HG03039 (cell line): Measurements from ENCODE around the gene DNAJC19.

ENCODE experiments used
- ATAC-seq: cut with Tn5 transposase; IDR thresholded peaks from one replicate; pipeline ENCODE4 v1.9.1; 2021; ENCODE audit warnings: mild to moderate bottlenecking, moderate library complexity; ENCODE audit not compliant: unreplicated experiment

DNAJC19 gene

DNA sequence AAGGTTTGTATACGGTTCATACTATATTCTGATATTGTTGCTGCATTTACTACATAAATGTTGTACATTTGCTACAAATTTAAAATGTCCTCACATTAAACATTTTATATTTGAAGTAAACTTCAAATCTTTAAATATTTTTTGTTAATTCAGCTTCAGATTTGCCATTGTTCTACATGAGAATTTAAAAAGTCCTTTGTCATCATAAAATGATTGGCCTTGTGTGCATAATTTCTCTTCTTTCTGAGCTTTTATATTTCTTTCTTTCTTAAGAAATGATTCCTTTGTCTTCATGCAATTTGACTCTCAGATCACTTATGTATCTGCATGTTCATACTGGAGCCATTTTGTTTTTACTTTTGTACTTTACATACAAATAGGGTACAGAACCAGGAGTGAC lies 28.0 kb downstream of the DNAJC19 start:
- ATAC-seq = no peak

GRCh38 chr3:180961087-180961486 lies 28.4 kb downstream of the DNAJC19 start:
- no peak for ATAC-seq

- no peak for ATAC-seq
Observed at GRCh38 chr3:180959691-180960090, 29.8 kb downstream of the DNAJC19 start.

- ATAC-seq = no peak
Observed at GRCh38 chr3:180947761-180948390, 41.7 kb downstream of the DNAJC19 start.

- no peak for ATAC-seq
Observed at GRCh38 chr3:180940826-180941225, 48.7 kb downstream of the DNAJC19 start.

- ATAC-seq = no peak
Observed at GRCh38 chr3:180934638-180935037, 54.9 kb downstream of the DNAJC19 start.
